Gastrocnemius medialis (tissue), 4 donors: ENCODE results near the gene SAP130. TPM values are rescaled to one million over a fixed set of nuclear protein-coding genes. Genes with fewer than 3 reads are reported as not detected.

Source experiments
- ATAC-seq, 2 donors: fragments of 150-250 bp; one replicate each; pipeline ENCODE4 v1.9.1; 2016
- DNase-seq, 2 donors: peaks; one replicate each; pipeline ENCODE4 v3.0.0-alpha.2; 2019
- H3K27ac ChIP-seq, 4 donors: fragments of 200-600 bp; sonication (generic); 1 replicate in 1 of 4; 2 replicates in 3 of 4; pipeline ENCODE4 v1.5.1; 2016 to 2018; ENCODE audit warnings: mild to moderate bottlenecking in 2 of 4, moderate library complexity in 1 of 4
- H3K27me3 ChIP-seq, 3 donors: fragments of 200-600 bp; sonication (generic) in 2 of 3; 1 replicate in 1 of 3; 2 replicates in 2 of 3; pipeline versions ENCODE4 v1.5.1 to v1.6.0; 2016 to 2019; ENCODE audit warnings: mild to moderate bottlenecking in 1 of 3, moderate library complexity in 1 of 3
- H3K36me3 ChIP-seq, 2 donors: fragments of 200-600 bp; sonication (generic) in 1 of 2; one replicate each; pipeline ENCODE4 v1.5.1; 2017 to 2018
- H3K4me1 ChIP-seq, 2 donors: fragments of 200-600 bp; sonication (generic) in 1 of 2; one replicate each; pipeline ENCODE4 v1.5.1; 2016 to 2017; ENCODE audit warnings: mild to moderate bottlenecking in 2 of 2
- H3K4me3 ChIP-seq, 4 donors: fragments of 200-600 bp; sonication (generic) in 3 of 4; 1 replicate in 1 of 4; 2 replicates in 3 of 4; pipeline ENCODE4 v1.5.1; 2016 to 2019; ENCODE audit warnings: mild to moderate bottlenecking in 2 of 4
- H3K9me3 ChIP-seq, 3 donors: fragments of 200-600 bp; sonication (generic) in 2 of 3; 1 replicate in 1 of 3; 2 replicates in 2 of 3; pipeline ENCODE4 v1.5.1; 2016 to 2019
- CTCF ChIP-seq, 5 experiments: fragments of 450-650 bp in 3 of 5; fragments of 200-600 bp in 2 of 5; sonication (generic) in 2 of 5; IDR thresholded peaks in 4 of 5; conservative IDR thresholded peaks in 1 of 5; 1 replicate in 4 of 5; 2 replicates in 1 of 5; pipeline ENCODE4 v1.5.1; 2016 to 2019; ENCODE audit warnings: antibody characterized with exemption in 5 of 5, mild to moderate bottlenecking in 3 of 5, moderate library complexity in 3 of 5
- POLR2A ChIP-seq, 2 donors: fragments of 450-650 bp; IDR thresholded peaks; one replicate each; pipeline ENCODE4 v1.6.1; 2017; ENCODE audit warnings: antibody characterized with exemption in 2 of 2, mild to moderate bottlenecking in 2 of 2, moderate library complexity in 2 of 2
- in situ Hi-C, 4 donors: fragments of 200-750 bp; cut with MboI; loops; one replicate each; pipeline versions ENCODE4 v1.15.0 to v1.8.0; 2017; ENCODE audit warnings: low sequenced_read_pairs in 4 of 4
- intact Hi-C: fragments of 100-400 bp; cut with DNase I; formaldehyde crosslinking; loops from one replicate; pipeline ENCODE4 v1.15.1; 2023; ENCODE audit warnings: low total_unique reads
- total RNA-seq, 4 donors: library from RNA; depleted of rRNA; stranded (reverse); fragments of >200 nt; gene quantifications; one replicate each; pipeline versions ENCODE4 v1.1.0 to v1.2.3, GENCODE V29; 2016

Gene SAP130
- total RNA-seq, 4 donors from 2014 or later = 10.1 to 16.2 (median 11.5) TPM

- intact Hi-C loops = no loop called here
- no peak for TF ChIP-seq CTCF (IDR thresholded peaks at IDR 0.05 in 4 of 5, conservative IDR thresholded peaks at IDR 0.05 in 1 of 5)
- TF ChIP-seq POLR2A (IDR thresholded peaks at IDR 0.05) = no peak
These were observed 36.5 kb upstream of the SAP130 start for GRCh38 chr2:128064353-128064752.

DNA sequence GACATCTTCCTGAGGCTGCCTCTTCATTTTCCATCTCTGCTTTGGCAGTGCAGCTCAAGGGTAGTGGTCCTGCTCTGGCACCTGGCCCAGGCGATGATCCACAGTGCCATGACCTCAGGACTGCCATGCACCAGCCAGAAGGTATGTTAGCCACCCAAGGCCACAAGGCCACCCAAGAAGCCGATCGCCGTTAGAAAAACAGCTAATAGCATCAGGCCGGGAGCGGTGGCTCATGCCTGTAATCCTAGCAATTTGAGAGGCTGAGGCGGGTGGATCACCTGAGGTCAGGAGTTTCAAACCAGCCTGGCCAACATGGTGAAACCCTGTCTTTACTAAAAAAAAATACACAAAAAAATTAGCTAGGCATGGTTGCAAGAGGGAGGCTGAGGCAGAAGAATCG is 34.7 kb upstream of the SAP130 start:
- Histone ChIP-seq H3K9me3 (no peaks in the 10 kb centered on the region), H3K27ac (no peak overlapping the region), H3K36me3 (no peaks in the 10 kb centered on the region), H3K27me3 (no peaks in the 10 kb centered on the region), H3K4me3 (no peak overlapping the region), H3K4me1 (no peaks in the 10 kb centered on the region)
- no peak for TF ChIP-seq CTCF (IDR thresholded peaks at IDR 0.05 in 4 of 5, conservative IDR thresholded peaks at IDR 0.05 in 1 of 5)
- no peak for TF ChIP-seq POLR2A (IDR thresholded peaks at IDR 0.05)
- intact Hi-C loops = no loop called here
- ATAC-seq (no peak), DNase-seq (no peak)
- in situ Hi-C loops = no loop called here

More at GRCh38 chr2:128064353-128064752, 36.5 kb upstream of the SAP130 start:
- no peak overlapping the region for H3K27ac ChIP-seq
- in situ Hi-C loops = no loop called here
- no peak for ATAC-seq
- H3K9me3 ChIP-seq = no peaks in the 10 kb centered on the region
- no peak overlapping the region for H3K4me3 ChIP-seq
- no peaks in the 10 kb centered on the region for H3K4me1 ChIP-seq
- DNase-seq = no peak
- H3K27me3 ChIP-seq = no peaks in the 10 kb centered on the region
- H3K36me3 ChIP-seq = no peaks in the 10 kb centered on the region

DNA sequence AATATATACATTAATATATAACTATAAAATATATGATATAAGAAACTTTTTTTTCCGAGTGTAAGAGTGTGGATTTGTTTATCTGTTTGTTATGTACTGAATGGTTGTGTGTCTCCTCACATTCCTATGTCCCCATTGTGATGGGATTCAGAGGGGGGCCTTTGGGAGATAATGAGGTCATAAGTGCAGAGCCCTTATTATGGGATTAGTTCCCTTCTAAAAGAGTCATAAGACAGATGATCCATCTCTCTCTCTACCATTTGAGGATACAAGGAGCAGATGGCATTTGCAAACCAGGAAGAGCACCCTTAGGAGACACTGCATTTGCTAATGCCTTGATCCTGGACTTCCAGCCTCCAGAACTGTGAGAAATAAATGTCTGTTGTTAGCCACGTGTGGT is 30.3 kb upstream of the SAP130 start:
- in situ Hi-C loops (no loop called here), intact Hi-C loops (no loop called here)
- Histone ChIP-seq H3K27ac (no peak overlapping the region), H3K9me3 (no peaks in the 10 kb centered on the region), H3K4me3 (no peak overlapping the region), H3K36me3 (no peaks in the 10 kb centered on the region), H3K4me1 (no peaks in the 10 kb centered on the region), H3K27me3 (no peaks in the 10 kb centered on the region)
- DNase-seq (no peak), ATAC-seq (no peak)
- TF ChIP-seq CTCF (IDR thresholded peaks at IDR 0.05 in 4 of 5, conservative IDR thresholded peaks at IDR 0.05 in 1 of 5) (no peak), POLR2A (IDR thresholded peaks at IDR 0.05) (no peak)

DNA sequence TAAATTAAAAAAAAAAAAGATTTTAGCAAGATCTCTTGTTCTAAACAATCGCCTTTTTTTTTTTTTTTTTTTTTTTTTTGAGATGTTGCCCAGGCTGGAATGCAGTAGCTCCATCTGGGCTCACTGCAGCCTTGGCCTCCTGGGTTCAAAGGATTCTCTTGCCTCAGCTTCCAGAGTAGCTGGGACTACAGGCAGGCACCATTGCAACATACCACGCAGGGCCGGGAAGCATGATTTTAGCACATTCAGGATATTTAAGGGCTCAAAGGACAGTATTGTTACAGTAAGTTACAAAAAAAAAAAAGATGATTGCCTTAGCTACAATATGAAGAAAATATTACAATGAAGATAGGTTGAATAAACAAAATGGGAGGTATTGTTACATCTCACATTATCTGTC is 29.5 kb upstream of the SAP130 start:
- no peaks in the 10 kb centered on the region for H3K36me3 ChIP-seq
- intact Hi-C loops = no loop called here
- no peak overlapping the region for H3K27ac ChIP-seq
- no peaks in the 10 kb centered on the region for H3K27me3 ChIP-seq
- no peak for ATAC-seq
- no peaks in the 10 kb centered on the region for H3K9me3 ChIP-seq
- TF ChIP-seq POLR2A (IDR thresholded peaks at IDR 0.05) (no peak), CTCF (IDR thresholded peaks at IDR 0.05 in 4 of 5, conservative IDR thresholded peaks at IDR 0.05 in 1 of 5) (no peak)
- H3K4me3 ChIP-seq = no peak overlapping the region
- in situ Hi-C loops = no loop called here
- no peaks in the 10 kb centered on the region for H3K4me1 ChIP-seq
- no peak for DNase-seq
